Hepatocyte (in vitro differentiated cells): ENCODE results near the gene CSRP1.

ENCODE experiments used
- EZH2 ChIP-seq: fragments of 200-600 bp; sonication (generic); IDR thresholded peaks from 2 replicates; pipeline ENCODE4 v1.6.1; 2016; ENCODE audit warnings: antibody characterized with exemption, mild to moderate bottlenecking, borderline replicate concordance
- EZH2phosphoT487 ChIP-seq: fragments of 200-600 bp; sonication (generic); IDR thresholded peaks from one replicate; pipeline ENCODE4 v1.6.1; 2018; ENCODE audit warnings: antibody characterized with exemption, mild to moderate bottlenecking, low read depth, moderate library complexity; ENCODE audit not compliant: unreplicated experiment, severe bottlenecking
- TF ChIP-seq, protein P1 (sequence below): fragments of 200-600 bp; sonication (generic); IDR thresholded peaks from 2 replicates; pipeline ENCODE4 v1.5.1; 2016; ENCODE audit warnings: antibody characterized with exemption, mild to moderate bottlenecking; ENCODE audit not compliant: poor library complexity

DNA sequence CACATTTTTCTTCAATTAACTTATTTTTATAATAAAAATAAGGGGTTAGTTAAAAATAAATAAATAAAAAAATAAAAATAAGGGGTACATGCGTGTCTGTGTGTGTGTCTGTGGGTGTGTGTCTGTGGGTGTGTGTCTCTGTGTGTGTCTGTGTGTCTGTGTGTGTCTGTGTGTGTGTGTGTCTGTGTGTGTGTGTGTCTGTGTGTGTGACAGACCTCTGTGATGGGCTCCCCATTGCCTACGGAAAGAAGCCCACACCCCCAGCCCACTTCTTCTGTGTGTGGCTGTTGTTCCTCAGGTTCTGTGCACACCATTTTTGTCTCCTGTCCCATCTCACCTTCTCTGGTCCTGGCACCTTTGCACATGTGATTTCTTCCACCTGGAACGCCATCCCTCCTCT, 47.9 kb downstream of the CSRP1 start:
- no peak for TF ChIP-seq EZH2phosphoT487
- TF ChIP-seq, protein P1, sequence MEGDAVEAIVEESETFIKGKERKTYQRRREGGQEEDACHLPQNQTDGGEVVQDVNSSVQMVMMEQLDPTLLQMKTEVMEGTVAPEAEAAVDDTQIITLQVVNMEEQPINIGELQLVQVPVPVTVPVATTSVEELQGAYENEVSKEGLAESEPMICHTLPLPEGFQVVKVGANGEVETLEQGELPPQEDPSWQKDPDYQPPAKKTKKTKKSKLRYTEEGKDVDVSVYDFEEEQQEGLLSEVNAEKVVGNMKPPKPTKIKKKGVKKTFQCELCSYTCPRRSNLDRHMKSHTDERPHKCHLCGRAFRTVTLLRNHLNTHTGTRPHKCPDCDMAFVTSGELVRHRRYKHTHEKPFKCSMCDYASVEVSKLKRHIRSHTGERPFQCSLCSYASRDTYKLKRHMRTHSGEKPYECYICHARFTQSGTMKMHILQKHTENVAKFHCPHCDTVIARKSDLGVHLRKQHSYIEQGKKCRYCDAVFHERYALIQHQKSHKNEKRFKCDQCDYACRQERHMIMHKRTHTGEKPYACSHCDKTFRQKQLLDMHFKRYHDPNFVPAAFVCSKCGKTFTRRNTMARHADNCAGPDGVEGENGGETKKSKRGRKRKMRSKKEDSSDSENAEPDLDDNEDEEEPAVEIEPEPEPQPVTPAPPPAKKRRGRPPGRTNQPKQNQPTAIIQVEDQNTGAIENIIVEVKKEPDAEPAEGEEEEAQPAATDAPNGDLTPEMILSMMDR, result no peak
- TF ChIP-seq EZH2, result no peak
